GM12878 (cell line): Measurements from ENCODE around the gene PLEKHN1. TPM values are rescaled to one million over a fixed set of nuclear protein-coding genes. Genes with fewer than 3 reads are reported as not detected.
A peak's percentile ranks its signal among the peaks of the same experiment; 100 is the strongest.

Experiments
- CHD2 ChIP-seq: IDR thresholded peaks from 2 replicates; pipeline ENCODE4 v1.6.1; 2011; ENCODE audit warnings: low read depth, low read length, improper control_type of control experiment, borderline replicate concordance
- IRF4 ChIP-seq: IDR thresholded peaks from 2 replicates; pipeline ENCODE4 v1.6.1; 2011; ENCODE audit warnings: low read depth, low read length
- MEF2B ChIP-seq: fragments of 450-650 bp; IDR thresholded peaks from 2 replicates; pipeline ENCODE4 v1.6.1; 2018; ENCODE audit warnings: mild to moderate bottlenecking, moderate library complexity; ENCODE audit not compliant: partially characterized antibody, poor library complexity, severe bottlenecking
- NBN ChIP-seq: fragments of 450-650 bp; IDR thresholded peaks from 2 replicates; pipeline ENCODE4 v1.6.1; 2016
- NR2C1 ChIP-seq: fragments of 450-650 bp; IDR thresholded peaks from 2 replicates; pipeline ENCODE4 v1.6.1; 2017; ENCODE audit warnings: antibody characterized with exemption, mild to moderate bottlenecking, moderate library complexity
- POLR2A ChIP-seq: IDR thresholded peaks from 2 replicates; pipeline ENCODE4 v1.6.1; 2011; ENCODE audit warnings: low read depth, mild to moderate bottlenecking, low read length
- SIN3A ChIP-seq: IDR thresholded peaks from 2 replicates; pipeline ENCODE4 v1.6.1; 2012; ENCODE audit warnings: low read depth, low read length, improper control_type of control experiment
- USF1 ChIP-seq: IDR thresholded peaks from 2 replicates; pipeline ENCODE4 v1.6.1; 2011; ENCODE audit warnings: borderline replicate concordance, low read depth, mild to moderate bottlenecking, moderate library complexity, mixed read lengths, low read length; ENCODE audit not compliant: insufficient read depth; ENCODE audit errors: extremely low read length
- ZBTB11 ChIP-seq: fragments of 450-650 bp; formaldehyde crosslinking; IDR thresholded peaks from 2 replicates; pipeline ENCODE4 v1.5.0; 2022; ENCODE audit warnings: mild to moderate bottlenecking, missing genetic modification characterization
- ZBTB4 ChIP-seq: fragments of 450-650 bp; formaldehyde crosslinking; IDR thresholded peaks from 2 replicates; pipeline ENCODE4 v1.4.0; 2022; ENCODE audit warnings: mild to moderate bottlenecking, moderate library complexity
- ZNF592 ChIP-seq: fragments of 450-650 bp; IDR thresholded peaks from 2 replicates; pipeline ENCODE4 v1.6.1; 2017; ENCODE audit warnings: mild to moderate bottlenecking, moderate library complexity
- ZNF687 ChIP-seq: fragments of 450-650 bp; IDR thresholded peaks from 2 replicates; pipeline ENCODE4 v1.6.1; 2017; ENCODE audit warnings: mild to moderate bottlenecking, moderate library complexity
- polyA plus RNA-seq, 11 experiments: library from polyadenylated mRNA; depleted of rRNA in 4 of 11; unstranded in 6 of 11; stranded (reverse) in 5 of 11; fragments of >200 nt; fragmentation: Nextera tagmentation in 4 of 11; fragmentation: Illumina TruSeq in 1 of 11; extraction: Ambion mirVana in 4 of 11; extraction: Trizol in 1 of 11; gene quantifications; 1 replicate in 1 of 11; 2 replicates in 10 of 11; pipeline versions ENCODE4 v1.2.1 to v1.2.3, GENCODE V29; 2011 to 2016; ENCODE audit warnings: inconsistent platforms in 2 of 11, missing spikeins in 2 of 11, low read depth in 1 of 11
- total RNA-seq, 4 experiments: library from RNA; depleted of rRNA in 3 of 4; stranded (reverse); fragments of >200 nt in 3 of 4; fragmentation: Illumina TruSeq in 1 of 4; extraction: Trizol in 1 of 4; gene quantifications; 2 replicates each; pipeline versions ENCODE4 v1.2.1 to v1.2.3, GENCODE V29; 2013 to 2021

The PLEKHN1 gene
- total and polyA plus RNA-seq, 10 of the 15 experiments (the other 5 are each of a cell fraction or from before 2014, with no cell fraction given) = 0.04 to 0.26 (median 0.18) TPM; not detected in 6

- TF ChIP-seq ZBTB4 (CRISPR knock-in tag) (peak; percentile 85; the same call in 1 of the 2 replicates), ZNF592 (peak; percentile 83; the same call in 1 of the 2 replicates), IRF4 (no peak), POLR2A (peak; percentile 59), ZNF687 (peak; percentile 82), NR2C1 (0 out of 2 replicates have a peak, but pooled peaks have one; percentile 13), NBN (peak; percentile 99), SIN3A (0 out of 2 replicates have a peak, but pooled peaks have one; percentile 30), ZBTB11 (0 out of 2 replicates have a peak, but pooled peaks have one; percentile 14), MEF2B (peak; percentile 60), CHD2 (0 out of 2 replicates have a peak, but pooled peaks have one; percentile 38), USF1 (peak; percentile 74)
Observed at GRCh38 chr1:1000357-1001056, 34.2 kb downstream of the PLEKHN1 start (continued).
